NK-92 (cell line): ENCODE data around the gene LAMB3.

Experiments used
- DNase-seq: peaks from one replicate; lab custom pipeline; 2025; ENCODE audit not compliant: unreplicated experiment; lab: John Stamatoyannopoulos, UW

Gene LAMB3

GRCh38 chr1:209634005-209634737 is 18.1 kb downstream of the LAMB3 start:
- DNase-seq: no peak

GRCh38 chr1:209633335-209633997 is 18.8 kb downstream of the LAMB3 start:
- no peak for DNase-seq

- no peak for DNase-seq
Measured at GRCh38 chr1:209630383-209631225, 21.6 kb downstream of the LAMB3 start.

GRCh38 chr1:209629621-209630382 is 22.4 kb downstream of the LAMB3 start:
- DNase-seq: no peak

DNA sequence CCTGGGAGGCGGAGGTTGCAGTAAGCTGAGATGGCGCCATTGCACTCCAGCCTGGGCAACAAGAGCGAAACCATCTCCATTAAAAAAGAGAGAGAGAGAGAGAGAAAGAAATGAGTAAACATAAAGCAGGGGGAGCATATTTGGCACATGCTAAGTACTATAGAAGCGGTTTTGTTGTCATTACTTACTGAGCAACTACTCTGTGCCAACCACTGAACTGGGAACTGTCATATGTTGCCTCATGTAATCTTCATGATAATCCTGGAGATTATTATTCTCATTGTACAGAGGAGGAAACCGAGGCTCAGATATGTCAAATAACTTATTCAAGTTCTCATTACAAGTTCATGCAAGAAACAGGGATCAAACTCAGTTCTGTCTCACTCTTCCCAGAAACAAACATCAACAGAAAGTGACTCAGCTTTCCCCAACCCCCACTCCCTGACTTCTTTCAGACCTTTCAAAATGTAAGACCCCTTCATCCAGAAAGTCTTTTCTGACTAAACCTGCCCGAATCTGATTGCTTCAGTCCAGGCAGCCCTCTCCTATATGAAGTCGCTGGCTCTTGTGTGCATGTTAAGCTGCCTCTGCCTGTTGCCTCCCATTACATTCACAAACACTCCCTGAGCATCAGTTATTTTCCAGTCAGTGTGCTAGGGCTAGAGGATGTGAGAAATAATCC is 23.5 kb downstream of the LAMB3 start:
- DNase-seq: no peak

DNA sequence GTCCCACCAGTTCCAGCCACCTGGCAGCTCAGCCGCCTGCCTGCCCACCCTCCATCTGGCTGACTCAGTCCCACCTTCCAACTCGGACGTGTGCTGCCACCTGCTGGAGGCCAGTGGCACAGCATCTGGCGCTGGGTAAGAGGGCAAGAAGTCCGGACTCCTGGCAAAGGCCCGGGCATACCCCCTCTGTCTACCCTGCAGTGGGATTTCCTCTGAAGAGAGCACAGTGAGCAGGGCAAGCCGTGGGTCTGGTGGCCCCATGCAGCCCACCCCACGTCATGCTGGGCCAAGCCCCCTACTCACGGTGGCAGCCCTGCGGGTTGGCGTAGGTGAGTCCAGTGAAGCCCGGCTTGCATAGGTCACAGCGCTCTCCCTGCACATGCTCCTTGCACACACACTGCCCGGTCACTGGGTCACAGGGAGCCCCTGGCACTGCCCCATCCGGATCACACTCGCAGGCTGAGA is 24.5 kb downstream of the LAMB3 start:
- DNase-seq: no peak

DNA sequence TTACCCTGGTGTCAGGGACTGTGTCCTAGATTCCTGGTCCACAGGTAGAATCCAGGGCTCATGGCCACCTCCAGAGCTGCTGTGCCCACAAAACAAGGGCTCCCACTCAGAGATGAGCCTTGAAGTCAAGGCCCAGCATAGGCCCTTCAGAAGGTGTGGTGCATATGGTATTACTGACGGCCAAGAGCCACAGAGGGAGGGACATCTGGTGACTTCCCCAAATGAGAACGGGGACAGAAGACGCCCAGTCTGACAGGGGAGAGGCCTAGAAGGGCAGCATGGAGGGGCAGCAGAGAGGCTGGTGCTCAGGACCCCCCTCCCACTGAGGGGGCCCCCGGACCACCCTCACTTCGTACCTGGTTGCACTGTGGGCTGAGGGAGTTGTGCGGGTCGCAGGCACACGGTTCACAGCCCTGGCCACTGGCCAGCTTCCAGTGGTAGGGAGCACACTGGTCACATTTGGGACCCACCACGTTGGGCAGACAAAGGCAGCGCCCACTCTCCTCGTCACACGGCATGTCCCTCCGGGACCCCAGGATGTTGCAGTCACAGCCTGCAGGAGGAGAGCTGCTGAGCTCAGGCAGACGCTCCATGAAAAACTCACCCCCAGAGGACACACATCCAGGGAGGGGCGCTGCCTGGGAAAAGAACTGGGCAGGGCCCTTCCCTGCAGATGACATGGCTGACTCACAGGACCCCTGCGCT is 25.0 kb downstream of the LAMB3 start:
- no peak for DNase-seq

DNA sequence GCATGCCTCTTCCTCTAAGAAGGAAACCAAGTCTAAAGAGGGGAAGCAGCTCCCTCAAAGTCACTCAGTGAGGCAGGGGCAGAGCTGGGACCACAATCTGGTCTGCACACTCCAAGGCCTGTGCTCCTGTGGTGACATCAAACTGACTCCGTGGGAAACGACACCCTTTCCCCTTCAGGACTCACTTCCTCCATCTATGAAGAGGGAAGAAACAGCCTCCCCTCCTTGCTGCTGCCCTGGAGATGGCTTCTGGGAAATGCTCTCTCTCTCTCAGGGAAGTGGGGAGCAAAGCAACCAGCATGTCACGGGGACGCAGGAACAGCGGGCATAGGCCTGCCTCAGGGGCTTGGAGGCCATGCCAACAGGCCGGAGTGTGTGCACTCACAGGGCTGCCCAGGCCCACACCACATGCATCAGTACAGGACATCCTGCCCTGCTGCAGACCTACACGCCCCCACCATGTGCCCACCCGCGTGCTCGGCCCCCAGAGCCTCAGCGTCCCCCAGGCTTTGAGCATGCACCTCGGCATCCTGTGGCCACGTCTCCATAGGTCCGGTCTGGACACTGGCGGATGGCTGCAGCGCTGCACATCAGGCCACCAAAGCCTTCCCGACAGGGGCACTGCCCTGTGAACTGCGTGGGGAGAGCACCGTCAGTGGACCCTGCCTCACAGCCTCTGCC is 25.7 kb downstream of the LAMB3 start:
- no peak for DNase-seq

DNA sequence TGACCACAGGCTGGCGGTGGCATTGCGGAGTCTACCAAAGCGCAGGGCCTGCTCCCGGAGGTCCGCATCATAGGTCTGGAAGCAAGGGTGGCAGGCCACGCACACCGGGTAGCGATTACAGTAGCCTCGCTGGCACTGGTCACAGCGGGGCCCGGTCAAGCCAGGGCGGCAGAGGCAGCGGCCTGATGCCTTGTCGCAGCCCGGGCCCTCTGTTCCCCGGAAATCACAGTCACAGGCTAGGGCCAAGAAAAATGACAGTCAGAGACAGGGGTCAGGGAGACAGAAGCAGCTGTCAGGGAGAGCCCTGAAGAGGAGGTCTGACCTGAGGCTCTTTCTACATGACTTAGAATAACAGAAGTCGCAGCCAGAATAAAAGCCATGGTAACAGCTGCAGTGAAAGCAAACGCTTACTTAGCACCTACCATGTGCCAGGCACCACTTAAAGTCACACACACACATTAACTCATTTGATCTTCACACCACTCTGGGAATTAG is 26.4 kb downstream of the LAMB3 start:
- DNase-seq: no peak

DNA sequence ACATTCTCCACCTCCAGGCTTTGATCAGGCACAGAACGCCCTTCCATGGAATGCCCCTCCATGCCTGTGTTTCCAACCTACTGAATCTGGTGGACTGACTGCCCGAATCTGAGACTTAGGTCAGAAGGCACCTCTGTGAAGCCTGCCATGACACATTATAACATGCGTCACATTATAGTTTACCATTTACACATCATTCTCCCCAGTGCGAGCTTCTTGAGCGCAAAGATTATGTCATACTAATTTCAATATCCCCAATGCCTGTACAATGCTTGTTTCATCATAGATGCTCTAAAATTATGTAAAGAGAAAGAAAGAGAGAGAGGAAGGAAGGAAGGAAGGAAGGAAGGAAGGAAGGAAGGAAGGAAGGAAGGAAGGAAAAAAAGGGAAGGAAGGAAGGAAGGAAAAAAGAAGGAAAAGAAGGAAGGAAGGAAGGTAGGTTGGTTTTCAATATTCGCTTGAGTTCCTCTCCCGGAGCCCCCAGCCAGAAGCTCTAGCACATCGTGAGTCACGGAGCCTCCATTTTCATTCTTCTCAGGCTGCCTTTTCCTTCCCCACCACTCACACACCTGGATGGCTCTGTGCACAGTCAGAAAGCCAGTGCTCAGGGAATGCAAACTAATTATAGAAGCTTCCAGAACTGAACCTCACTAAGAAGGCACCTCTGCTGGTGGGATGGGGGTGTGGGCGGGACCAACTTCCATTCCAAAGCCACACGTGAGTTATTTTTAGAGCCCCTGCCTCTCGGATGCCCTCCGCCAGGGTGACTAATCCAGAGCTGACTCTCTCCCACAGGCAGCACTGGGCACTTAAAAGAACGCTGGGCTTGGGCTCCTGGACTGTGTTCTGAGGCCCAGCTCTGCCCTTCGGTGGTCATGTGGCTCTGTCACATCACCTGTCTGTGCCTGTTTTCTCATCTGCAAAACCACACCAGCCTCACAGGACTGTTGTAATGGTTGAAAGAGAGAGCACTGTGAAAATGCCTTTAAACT is 27.4 kb downstream of the LAMB3 start:
- no peak for DNase-seq

GRCh38 chr1:209622841-209623829 is 29.1 kb downstream of the LAMB3 start:
- DNase-seq: no peak

- no peak for DNase-seq
Measured at GRCh38 chr1:209621741-209622655, 30.2 kb downstream of the LAMB3 start.

DNA sequence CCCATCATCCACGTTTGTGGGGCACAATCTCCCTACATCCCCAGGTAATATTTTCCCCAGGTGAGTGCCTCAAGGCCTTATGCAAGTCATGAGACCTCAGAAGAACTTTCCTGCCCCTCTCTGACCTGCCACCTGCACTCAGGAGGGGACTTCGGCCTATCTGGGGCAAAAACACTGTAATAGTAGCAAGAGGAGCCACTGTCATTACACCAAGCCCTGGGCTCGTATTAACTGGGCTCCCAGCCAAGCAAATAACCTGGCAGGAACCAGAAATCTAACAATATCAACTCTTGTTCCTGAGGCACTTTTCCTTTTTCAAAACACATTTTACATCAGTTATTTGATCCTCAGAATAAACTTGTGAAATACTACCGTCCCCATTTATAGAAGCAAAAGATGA is 30.9 kb downstream of the LAMB3 start:
- DNase-seq: no peak

DNA sequence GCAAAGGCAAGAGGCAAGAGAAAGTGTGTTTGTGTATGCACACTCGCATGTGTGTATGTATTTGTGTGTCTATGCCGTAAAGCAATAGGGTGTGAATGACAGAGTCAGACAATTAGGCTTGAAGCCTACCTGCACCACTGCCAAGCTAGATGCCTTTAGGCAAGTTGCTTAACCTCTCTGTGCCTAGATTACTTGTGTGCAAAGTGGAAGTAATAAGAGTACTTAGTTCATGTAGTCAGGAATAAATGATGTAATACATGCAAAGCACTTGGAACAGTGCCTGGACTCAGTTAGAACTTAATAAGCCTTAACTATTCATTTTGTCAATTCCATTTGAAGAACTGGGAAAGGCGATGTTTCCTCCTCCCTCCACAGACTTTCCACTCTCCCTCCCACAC is 31.7 kb downstream of the LAMB3 start:
- DNase-seq: no peak

GRCh38 chr1:209619696-209620486 is 32.3 kb downstream of the LAMB3 start:
- no peak for DNase-seq
